ENCODE measurements around the gene C1QTNF5. TPM values are rescaled to one million over a fixed set of nuclear protein-coding genes. Genes with fewer than 3 reads are reported as not detected.

Gene C1QTNF5
- total and polyA plus RNA-seq, 9 donors, result 4.4 to 25.7 (median 10.8) TPM

- intact Hi-C loops (cut with DNase I), result loop anchor here in 1 of 4 donors (10.0 kb wide), 1 partner anchor 240 kb away; a partner anchor contains a TSS
- DNase-seq, result peak; percentile 94 to 97 (median 95)
- H3K36me3 ChIP-seq, result no peaks in the 10 kb centered on the region
- TF ChIP-seq CTCF (IDR thresholded peaks at IDR 0.05), result no peak
- TF ChIP-seq POLR2A (IDR thresholded peaks at IDR 0.05), result peak; percentile 77
- no peak for TF ChIP-seq EP300 (IDR thresholded peaks at IDR 0.05)
- peaks cover 8% of the 10 kb centered on the region for H3K4me1 ChIP-seq (ENCODE audit: insufficient read depth)
- no peaks in the 10 kb centered on the region for H3K27me3 ChIP-seq
- H3K27ac ChIP-seq, result peak within 1 kb of the TSS; percentile 80 to 81
- WGBS, 3 donors, result 0% methylated on average over 54 of the region's 54 CpGs
- peak within 1 kb of the TSS; percentile 80 for H3K4me3 ChIP-seq
- no peaks in the 10 kb centered on the region for H3K9me3 ChIP-seq
These were observed 6.3 kb downstream of the C1QTNF5 start, which contains the start of gene RNF26 for GRCh38 chr11:119334174-119334930. RNF26 (plus strand) TSS chr11:119334527; CDS start chr11:119335123, 596 bp downstream.

GRCh38 chr11:119332111-119332765, 8.4 kb downstream of the C1QTNF5 start:
- Histone ChIP-seq H3K9me3 (no peaks in the 10 kb centered on the region), H3K36me3 (no peaks in the 10 kb centered on the region), H3K4me3 (no peak overlapping the region), H3K27ac (no peak overlapping the region), H3K27me3 (no peaks in the 10 kb centered on the region), H3K4me1 (ENCODE audit: insufficient read depth) (peaks cover 8% of the 10 kb centered on the region)
- WGBS, 3 donors, result 73 to 79% (median 77%) methylated on average over 4 of the region's 4 CpGs
- TF ChIP-seq EP300 (IDR thresholded peaks at IDR 0.05), result no peak
- TF ChIP-seq POLR2A (IDR thresholded peaks at IDR 0.05), result no peak
- TF ChIP-seq CTCF (IDR thresholded peaks at IDR 0.05), result no peak
- intact Hi-C loops (cut with DNase I), result loop anchor here in 1 of 4 donors (10.0 kb wide), 1 partner anchor 237 kb away; a partner anchor contains a TSS
- no peak for DNase-seq

GRCh38 chr11:119330237-119330636, 10.4 kb downstream of the C1QTNF5 start:
- Histone ChIP-seq H3K27ac (no peak overlapping the region), H3K36me3 (no peaks in the 10 kb centered on the region), H3K4me1 (ENCODE audit: insufficient read depth) (peaks cover 3% of the 10 kb centered on the region), H3K4me3 (no peak overlapping the region), H3K9me3 (no peaks in the 10 kb centered on the region), H3K27me3 (no peaks in the 10 kb centered on the region)
- 56 to 71% (median 58%) methylated on average over 1 of the region's 1 CpG for WGBS, 3 donors
- TF ChIP-seq POLR2A (IDR thresholded peaks at IDR 0.05) (no peak), CTCF (IDR thresholded peaks at IDR 0.05) (no peak), EP300 (IDR thresholded peaks at IDR 0.05) (no peak)
- intact Hi-C loops (cut with DNase I), result loop anchor here in 1 of 4 donors (10.0 kb wide), 1 partner anchor 235 kb away; a partner anchor contains a TSS
- no peak for DNase-seq

GRCh38 chr11:119329320-119329719, 11.4 kb downstream of the C1QTNF5 start:
- H3K27ac ChIP-seq, result no peak overlapping the region
- intact Hi-C loops (cut with DNase I), result no loop called here

More at GRCh38 chr11:119329320-119329719, 11.4 kb downstream of the C1QTNF5 start:
- no peaks in the 10 kb centered on the region for H3K4me1 ChIP-seq (ENCODE audit: insufficient read depth)
- TF ChIP-seq POLR2A (IDR thresholded peaks at IDR 0.05) (no peak), CTCF (IDR thresholded peaks at IDR 0.05) (no peak), EP300 (IDR thresholded peaks at IDR 0.05) (no peak)
- DNase-seq, result no peak
- H3K27me3 ChIP-seq, result no peaks in the 10 kb centered on the region
- no peaks in the 10 kb centered on the region for H3K36me3 ChIP-seq
- 43 to 52% (median 51%) methylated on average over 2 of the region's 2 CpGs for WGBS, 3 donors
- no peak overlapping the region for H3K4me3 ChIP-seq
- H3K9me3 ChIP-seq, result no peaks in the 10 kb centered on the region
